AG09309 (cell line): ENCODE measurements around the gene WFDC1.

Experiments
- DNase-seq: peaks from one replicate; pipeline ENCODE4 v3.0.0-alpha.2; 2010; ENCODE audit warnings: low read depth
- H3K4me3 ChIP-seq: 2 replicates; pipeline ENCODE4 v1.5.1; 2011; ENCODE audit warnings: mild to moderate bottlenecking, low read depth, low read length, moderate library complexity; ENCODE audit not compliant: control insufficient read depth
- CTCF ChIP-seq: IDR thresholded peaks from 2 replicates; pipeline ENCODE4 v1.5.1; 2011; ENCODE audit warnings: mild to moderate bottlenecking, low read depth, low read length, inconsistent platforms; ENCODE audit not compliant: insufficient read depth, control insufficient read depth; ENCODE audit errors: missing control alignments

WFDC1 gene

GRCh38 chr16:84262031-84262430, 32.6 kb upstream of the WFDC1 start:
- H3K4me3 ChIP-seq, result no peak overlapping the region
- DNase-seq, result no peak
- no peak for TF ChIP-seq CTCF

GRCh38 chr16:84262939-84263338, 31.7 kb upstream of the WFDC1 start:
- no peak for DNase-seq

GRCh38 chr16:84266451-84266850, 28.2 kb upstream of the WFDC1 start:
- H3K4me3 ChIP-seq, result no peak overlapping the region
- no peak for TF ChIP-seq CTCF
- no peak for DNase-seq

More at GRCh38 chr16:84262939-84263338, 31.7 kb upstream of the WFDC1 start:
- TF ChIP-seq CTCF, result no peak
- H3K4me3 ChIP-seq, result no peak overlapping the region

- TF ChIP-seq CTCF, result no peak
- no peak for DNase-seq
- H3K4me3 ChIP-seq, result no peak overlapping the region
Observed at GRCh38 chr16:84267380-84267779, 27.3 kb upstream of the WFDC1 start.

- H3K4me3 ChIP-seq, result no peak overlapping the region
- TF ChIP-seq CTCF, result no peak
- no peak for DNase-seq
Observed at GRCh38 chr16:84268291-84269040, 26.2 kb upstream of the WFDC1 start.

- no peak for DNase-seq
- no peak overlapping the region for H3K4me3 ChIP-seq
- no peak for TF ChIP-seq CTCF
Observed at GRCh38 chr16:84270071-84270470, 24.6 kb upstream of the WFDC1 start.
